HG03175 (cell line): ENCODE measurements around the gene PCDHGA12.
"Not testable (repeated sequence)": the region's sequence is repeated elsewhere in the genome, so short reads cannot be mapped to it uniquely, and the experiment has no call there.

Experiments
- ATAC-seq: cut with Tn5 transposase; IDR thresholded peaks from one replicate; pipeline ENCODE4 v1.9.1; 2021; ENCODE audit warnings: mild to moderate bottlenecking, moderate library complexity; ENCODE audit not compliant: unreplicated experiment

The PCDHGA12 gene

DNA sequence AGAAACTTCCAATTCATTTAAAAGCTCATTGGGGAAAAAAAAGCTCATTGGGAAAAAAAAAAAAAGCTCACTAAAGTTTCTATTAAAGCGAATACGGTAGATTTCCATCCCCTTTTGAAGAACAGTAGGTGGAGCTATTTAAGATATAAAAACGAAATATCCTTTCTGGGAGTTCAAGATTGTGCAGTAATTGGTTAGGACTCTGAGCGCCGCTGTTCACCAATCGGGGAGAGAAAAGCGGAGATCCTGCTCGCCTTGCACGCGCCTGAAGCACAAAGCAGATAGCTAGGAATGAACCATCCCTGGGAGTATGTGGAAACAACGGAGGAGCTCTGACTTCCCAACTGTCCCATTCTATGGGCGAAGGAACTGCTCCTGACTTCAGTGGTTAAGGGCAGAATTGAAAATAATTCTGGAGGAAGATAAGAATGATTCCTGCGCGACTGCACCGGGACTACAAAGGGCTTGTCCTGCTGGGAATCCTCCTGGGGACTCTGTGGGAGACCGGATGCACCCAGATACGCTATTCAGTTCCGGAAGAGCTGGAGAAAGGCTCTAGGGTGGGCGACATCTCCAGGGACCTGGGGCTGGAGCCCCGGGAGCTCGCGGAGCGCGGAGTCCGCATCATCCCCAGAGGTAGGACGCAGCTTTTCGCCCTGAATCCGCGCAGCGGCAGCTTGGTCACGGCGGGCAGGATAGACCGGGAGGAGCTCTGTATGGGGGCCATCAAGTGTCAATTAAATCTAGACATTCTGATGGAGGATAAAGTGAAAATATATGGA, at the start of gene PCDHGA12:
PCDHGA12 (plus strand) TSS at position 176 of the 782 bp plus-strand sequence; CDS start at position 429, 253 bp downstream.
- peak; percentile 92 for ATAC-seq

DNA sequence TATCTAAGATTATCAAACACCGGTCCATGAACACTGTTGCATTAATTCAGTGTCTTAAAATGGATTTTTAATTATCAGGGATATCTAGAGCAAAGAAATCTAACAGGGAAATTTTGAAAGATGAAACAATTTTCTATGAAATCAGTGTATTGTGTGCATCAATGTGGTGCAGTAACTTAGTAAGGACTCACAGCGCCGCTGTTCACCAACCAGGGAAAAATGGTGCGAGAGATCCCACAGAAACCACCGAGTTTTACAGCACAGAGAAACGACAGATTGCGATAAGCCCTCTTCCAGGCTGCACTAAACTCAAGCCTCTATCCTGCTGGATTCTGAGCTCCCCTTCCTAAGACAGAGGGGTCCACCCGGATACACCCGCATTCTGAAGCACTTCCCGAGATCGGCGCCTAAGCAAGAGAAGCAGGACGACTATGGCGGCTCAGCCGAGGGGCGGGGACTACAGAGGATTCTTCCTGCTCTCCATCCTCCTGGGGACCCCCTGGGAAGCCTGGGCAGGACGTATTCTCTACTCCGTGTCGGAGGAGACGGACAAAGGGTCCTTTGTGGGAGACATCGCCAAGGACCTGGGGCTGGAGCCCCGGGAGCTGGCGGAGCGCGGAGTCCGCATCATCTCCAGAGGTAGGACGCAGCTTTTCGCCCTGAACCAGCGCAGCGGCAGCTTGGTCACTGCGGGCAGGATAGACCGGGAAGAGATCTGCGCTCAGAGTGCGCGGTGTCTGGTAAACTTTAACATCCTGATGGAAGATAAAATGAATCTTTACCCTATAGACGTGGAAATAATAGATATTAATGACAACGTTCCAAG, 47.6 kb upstream of the PCDHGA12 start, which contains the start of gene PCDHGA7:
PCDHGA7 (plus strand) TSS at position 274 of the 826 bp plus-strand sequence; CDS start at position 432, 158 bp downstream.
- no peak for ATAC-seq

DNA sequence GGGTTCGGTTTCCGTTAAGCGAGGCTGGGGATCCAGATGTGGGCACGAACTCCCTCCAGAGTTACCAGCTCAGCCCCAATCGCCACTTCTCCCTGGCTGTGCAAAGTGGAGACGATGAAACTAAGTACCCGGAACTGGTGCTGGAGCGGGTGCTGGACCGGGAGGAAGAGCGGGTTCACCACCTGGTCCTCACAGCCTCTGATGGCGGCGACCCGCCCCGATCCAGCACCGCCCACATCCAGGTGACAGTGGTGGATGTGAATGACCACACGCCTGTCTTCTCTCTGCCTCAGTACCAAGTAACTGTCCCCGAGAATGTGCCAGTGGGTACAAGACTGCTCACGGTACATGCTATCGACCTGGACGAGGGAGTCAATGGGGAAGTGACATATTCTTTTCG, 47.0 kb upstream of the PCDHGA12 start:
- ATAC-seq, result no peak

DNA sequence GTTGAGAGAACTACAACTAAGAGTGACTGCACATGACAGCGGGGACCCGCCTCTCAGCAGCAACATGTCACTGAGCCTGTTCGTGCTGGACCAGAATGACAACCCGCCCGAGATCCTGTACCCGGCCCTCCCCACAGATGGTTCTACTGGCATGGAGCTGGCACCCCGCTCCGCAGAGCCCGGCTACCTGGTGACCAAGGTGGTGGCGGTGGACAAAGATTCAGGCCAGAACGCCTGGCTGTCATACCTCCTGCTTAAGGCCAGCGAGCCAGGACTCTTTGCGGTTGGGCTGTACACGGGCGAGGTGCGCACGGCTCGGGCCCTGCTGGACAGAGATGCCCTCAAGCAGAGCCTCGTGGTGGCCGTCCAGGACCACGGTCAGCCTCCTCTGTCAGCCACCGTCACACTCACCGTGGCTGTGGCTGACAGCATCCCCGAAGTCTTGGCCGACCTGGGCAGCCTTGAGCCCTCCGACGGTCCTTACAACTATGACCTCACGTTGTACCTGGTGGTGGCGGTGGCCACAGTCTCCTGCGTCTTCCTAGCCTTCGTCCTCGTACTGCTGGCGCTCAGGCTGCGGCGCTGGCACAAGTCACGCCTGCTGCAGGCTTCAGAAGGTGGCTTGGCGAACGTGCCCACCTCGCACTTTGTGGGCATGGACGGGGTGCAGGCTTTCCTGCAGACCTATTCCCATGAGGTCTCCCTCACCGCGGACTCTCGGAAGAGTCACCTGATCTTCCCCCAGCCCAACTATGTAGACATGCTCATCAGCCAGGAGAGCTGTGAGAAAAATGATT, 45.6 kb upstream of the PCDHGA12 start:
- ATAC-seq, result no peak

DNA sequence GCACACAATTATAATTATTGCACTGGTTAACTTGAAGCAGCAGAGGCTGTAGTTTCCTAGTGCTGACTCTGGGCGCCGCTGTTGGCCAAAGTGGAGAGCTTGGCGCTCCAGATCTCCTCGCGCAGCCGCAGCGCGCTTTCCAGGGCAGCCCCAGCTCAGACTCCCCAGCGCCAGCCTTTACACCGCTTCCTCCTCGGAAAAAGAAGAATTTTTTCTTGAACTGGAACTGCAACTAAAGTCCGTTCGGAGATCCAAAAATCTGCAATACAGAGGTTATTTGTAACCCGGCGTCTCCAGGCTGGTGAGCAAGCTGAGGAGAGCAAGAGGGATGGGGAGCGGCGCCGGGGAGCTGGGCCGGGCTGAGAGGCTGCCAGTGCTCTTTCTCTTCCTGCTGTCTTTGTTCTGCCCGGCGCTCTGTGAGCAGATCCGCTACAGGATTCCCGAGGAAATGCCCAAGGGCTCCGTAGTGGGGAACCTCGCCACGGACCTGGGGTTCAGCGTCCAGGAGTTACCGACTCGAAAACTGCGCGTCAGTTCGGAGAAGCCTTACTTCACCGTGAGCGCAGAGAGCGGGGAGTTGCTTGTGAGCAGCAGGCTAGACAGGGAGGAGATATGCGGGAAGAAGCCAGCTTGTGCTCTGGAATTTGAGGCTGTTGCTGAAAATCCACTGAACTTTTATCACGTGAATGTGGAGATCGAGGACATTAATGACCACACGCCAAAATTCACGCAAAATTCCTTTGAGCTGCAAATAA, 42.6 kb upstream of the PCDHGA12 start, which contains the start of gene PCDHGB4:
PCDHGB4 (plus strand) TSS at position 142 of the 755 bp plus-strand sequence; CDS start at position 329, 187 bp downstream.
- ATAC-seq, result peak; percentile 75

DNA sequence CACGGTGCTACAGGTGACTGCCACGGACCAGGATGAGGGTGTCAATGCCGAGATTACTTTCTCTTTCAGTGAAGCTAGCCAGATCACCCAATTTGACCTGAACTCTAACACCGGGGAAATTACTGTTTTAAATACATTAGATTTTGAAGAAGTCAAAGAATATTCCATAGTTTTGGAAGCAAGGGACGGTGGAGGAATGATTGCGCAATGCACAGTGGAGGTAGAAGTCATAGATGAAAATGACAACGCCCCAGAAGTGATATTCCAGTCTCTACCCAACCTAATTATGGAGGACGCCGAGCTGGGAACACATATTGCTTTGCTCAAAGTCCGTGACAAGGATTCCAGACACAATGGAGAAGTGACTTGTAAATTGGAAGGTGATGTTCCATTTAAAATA, 41.6 kb upstream of the PCDHGA12 start:
- no peak for ATAC-seq

DNA sequence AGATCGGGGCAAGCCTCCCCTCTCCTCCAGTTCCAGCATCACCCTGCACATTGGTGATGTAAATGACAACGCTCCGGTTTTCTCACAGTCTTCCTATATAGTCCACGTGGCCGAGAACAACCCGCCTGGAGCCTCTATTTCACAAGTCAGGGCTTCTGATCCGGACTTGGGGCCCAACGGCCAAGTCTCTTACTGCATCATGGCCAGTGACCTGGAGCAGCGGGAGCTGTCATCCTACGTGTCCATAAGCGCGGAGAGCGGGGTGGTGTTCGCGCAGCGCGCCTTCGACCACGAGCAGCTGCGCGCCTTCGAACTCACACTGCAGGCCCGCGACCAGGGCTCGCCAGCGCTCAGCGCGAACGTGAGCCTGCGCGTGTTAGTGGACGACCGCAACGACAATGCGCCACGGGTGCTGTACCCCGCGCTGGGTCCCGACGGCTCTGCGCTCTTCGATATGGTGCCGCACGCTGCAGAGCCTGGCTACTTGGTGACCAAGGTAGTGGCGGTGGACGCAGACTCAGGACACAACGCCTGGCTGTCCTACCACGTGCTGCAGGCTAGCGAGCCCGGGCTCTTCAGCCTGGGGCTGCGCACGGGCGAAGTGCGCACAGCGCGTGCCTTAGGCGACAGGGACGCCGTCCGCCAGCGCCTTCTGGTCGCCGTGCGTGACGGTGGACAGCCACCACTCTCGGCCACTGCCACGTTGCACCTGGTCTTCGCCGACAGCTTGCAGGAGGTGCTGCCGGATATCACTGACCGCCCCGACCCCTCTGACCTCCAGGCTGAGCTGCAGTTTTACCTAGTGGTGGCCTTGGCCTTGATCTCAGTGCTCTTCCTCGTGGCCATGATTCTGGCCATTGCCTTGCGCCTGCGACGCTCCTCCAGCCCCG, 40.9 kb upstream of the PCDHGA12 start:
- ATAC-seq, result no peak

DNA sequence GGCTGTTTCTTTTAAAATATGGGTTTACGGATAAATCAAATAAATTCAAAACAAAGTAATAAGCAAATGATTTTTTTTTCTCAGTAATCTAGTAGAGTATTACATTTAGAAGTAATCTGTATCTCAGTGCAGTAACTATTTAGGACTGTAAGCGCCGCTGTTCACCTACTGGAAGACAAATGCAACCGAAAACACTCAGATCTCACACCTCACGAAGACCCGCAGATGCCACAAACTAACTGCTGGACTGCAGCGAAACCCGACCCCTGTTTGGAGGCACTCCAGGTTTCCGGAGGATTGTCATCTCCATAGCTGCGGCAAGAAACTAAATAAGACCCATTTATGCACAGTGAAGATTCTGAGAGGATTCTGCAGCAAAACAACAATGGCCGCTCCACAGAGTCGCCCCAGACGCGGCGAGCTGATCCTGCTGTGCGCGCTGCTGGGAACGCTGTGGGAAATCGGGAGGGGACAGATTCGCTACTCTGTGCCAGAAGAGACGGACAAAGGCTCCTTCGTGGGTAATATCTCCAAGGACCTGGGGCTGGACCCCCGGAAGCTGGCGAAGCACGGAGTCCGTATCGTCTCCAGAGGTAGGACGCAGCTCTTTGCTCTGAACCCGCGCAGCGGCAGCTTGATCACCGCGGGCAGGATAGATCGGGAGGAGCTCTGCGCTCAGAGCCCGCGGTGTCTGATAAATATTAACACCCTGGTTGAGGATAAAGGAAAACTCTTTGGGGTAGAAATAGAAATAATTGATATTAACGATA, 37.7 kb upstream of the PCDHGA12 start, which contains the start of gene PCDHGA8:
PCDHGA8 (plus strand) TSS at position 205 of the 770 bp plus-strand sequence; CDS start at position 386, 181 bp downstream.
- ATAC-seq, result no peak

DNA sequence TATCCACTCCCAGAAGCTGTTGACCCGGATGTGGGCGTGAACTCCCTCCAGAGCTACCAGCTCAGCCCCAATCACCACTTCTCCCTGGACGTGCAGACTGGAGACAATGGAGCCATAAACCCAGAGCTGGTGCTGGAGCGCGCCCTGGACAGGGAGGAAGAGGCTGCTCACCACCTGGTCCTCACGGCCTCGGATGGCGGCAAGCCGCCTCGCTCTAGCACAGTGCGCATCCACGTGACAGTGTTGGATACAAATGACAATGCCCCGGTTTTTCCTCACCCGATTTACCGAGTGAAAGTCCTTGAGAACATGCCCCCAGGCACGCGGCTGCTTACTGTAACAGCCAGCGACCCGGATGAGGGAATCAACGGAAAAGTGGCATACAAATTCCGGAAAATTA, 37.0 kb upstream of the PCDHGA12 start:
- ATAC-seq, result no peak

DNA sequence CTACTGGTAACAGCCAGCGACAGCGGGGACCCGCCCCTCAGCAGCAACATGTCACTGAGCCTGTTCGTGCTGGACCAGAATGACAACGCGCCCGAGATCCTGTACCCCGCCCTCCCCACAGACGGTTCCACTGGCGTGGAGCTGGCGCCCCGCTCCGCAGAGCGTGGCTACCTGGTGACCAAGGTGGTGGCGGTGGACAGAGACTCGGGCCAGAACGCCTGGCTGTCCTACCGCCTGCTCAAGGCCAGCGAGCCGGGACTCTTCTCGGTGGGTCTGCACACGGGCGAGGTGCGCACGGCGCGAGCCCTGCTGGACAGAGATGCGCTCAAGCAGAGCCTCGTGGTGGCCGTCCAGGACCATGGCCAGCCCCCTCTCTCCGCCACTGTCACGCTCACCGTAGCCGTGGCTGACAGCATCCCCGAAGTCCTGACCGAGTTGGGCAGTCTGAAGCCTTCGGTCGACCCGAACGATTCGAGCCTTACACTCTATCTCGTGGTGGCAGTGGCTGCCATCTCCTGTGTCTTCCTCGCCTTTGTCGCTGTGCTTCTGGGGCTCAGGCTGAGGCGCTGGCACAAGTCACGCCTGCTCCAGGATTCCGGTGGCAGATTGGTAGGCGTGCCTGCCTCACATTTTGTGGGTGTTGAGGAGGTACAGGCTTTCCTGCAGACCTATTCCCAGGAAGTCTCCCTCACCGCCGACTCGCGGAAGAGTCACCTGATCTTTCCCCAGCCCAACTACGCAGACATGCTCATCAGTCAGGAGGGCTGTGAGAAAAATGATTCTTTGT, 35.7 kb upstream of the PCDHGA12 start:
- ATAC-seq, result not testable (repeated sequence)

DNA sequence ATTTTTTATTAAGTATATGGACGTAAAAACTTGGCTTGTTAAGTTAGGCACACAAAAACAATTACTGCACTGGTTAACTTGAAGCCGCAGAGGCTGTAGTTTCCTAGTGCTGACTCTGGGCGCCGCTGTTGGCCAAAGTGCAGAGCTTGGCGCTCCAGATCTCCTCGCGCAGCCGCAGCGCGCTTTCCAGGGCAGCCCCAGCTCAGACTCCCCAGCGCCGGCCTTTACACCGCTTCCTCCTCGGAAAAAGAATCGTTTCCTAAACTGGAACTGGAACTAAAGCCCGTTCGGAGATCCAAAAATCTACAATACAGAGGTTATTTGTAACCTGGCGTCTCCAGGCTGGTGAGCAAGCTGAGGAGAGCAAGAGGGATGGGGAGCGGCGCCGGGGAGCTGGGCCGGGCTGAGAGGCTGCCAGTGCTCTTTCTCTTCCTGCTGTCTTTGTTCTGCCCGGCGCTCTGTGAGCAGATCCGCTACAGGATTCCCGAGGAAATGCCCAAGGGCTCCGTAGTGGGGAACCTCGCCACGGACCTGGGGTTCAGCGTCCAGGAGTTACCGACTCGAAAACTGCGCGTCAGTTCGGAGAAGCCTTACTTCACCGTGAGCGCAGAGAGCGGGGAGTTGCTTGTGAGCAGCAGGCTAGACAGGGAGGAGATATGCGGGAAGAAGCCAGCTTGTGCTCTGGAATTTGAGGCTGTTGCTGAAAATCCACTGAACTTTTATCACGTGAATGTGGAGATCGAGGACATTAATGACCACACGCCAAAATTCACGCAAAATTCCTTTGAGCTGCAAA, 32.4 kb upstream of the PCDHGA12 start, which contains the start of gene PCDHGB5:
PCDHGB5 (plus strand) TSS at position 192 of the 796 bp plus-strand sequence; CDS start at position 373, 181 bp downstream.
- ATAC-seq, result peak; percentile 61

DNA sequence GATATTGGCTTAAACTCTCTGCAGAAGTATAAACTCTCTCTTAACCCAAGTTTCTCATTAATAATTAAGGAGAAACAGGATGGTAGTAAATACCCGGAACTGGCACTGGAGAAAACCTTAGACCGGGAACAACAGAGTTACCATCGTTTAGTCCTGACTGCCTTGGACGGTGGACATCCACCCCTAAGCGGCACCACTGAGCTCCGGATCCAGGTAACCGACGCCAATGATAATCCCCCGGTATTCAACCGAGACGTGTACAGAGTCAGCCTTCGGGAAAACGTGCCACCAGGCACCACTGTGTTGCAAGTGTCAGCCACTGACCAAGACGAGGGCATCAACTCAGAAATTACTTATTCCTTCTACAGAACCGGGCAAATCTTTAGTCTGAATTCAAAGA, 31.7 kb upstream of the PCDHGA12 start:
- ATAC-seq, result no peak

DNA sequence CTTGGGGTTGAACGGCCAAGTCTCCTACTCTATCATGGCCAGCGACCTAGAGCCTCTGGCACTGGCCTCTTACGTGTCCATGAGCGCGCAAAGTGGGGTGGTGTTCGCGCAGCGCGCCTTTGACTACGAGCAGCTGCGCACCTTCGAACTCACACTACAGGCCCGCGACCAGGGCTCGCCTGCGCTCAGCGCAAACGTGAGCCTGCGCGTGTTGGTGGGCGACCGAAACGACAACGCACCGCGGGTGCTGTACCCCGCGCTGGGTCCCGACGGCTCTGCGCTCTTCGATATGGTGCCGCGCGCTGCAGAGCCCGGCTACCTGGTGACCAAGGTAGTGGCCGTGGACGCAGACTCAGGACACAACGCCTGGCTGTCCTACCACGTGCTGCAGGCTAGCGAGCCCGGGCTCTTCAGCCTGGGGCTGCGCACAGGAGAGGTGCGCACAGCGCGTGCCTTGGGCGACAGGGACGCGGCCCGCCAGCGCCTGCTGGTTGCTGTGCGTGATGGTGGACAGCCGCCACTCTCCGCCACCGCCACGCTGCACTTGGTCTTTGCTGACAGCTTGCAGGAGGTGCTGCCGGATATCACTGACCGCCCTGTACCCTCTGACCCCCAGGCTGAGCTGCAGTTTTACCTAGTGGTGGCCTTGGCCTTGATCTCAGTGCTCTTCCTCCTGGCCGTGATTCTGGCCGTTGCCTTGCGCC, 30.6 kb upstream of the PCDHGA12 start:
- no peak for ATAC-seq

DNA sequence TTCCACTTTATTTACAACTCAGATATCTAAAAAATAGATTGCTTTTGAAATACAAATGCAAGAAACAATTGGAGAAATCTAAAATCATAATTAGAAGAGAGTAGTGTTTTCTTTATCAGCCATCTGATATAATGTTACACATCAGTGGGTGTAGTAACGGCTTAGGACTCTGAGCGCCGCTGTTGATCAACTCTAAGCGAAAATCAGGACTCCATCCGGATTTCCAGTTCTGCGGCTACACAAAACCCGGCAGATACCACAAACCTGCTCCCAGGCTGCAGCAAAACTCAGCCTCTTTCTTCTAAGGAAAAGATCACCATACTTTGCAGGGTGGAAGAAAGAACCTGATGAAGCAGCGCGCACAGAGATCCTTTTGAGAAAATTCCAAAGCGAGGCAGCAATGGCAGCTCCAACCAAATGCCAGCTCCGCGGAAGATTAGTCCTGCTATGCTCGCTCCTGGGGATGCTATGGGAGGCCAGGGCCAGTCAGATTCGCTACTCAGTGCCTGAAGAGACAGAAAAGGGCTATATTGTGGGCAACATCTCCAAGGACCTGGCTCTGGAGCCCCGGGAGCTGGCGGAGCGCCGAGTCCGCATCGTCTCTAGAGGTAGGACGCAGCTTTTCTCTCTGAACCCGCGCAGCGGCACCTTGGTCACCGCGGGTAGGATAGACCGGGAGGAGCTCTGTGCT, 27.6 kb upstream of the PCDHGA12 start, which contains the start of gene PCDHGA9:
PCDHGA9 (plus strand) TSS at position 226 of the 691 bp plus-strand sequence; CDS start at position 401, 175 bp downstream.
- peak; percentile 47 for ATAC-seq

DNA sequence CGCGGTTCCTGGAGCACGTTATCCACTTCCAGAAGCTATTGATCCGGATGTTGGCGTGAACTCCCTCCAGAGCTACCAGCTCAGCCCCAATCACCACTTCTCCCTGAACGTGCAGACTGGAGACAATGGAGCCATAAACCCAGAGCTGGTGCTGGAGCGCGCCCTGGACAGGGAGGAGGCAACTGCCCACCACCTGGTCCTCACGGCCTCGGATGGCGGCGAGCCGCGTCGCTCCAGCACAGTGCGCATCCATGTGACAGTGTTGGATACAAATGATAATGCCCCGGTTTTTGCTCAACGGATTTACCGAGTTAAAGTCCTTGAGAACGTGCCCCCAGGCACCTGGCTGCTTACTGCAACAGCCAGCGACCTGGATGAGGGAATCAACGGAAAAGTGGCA, 26.9 kb upstream of the PCDHGA12 start:
- no peak for ATAC-seq
